Kidney (tissue), 14 donors: Measurements from ENCODE around the gene CLRN1. TPM values are rescaled to one million over a fixed set of nuclear protein-coding genes. Genes with fewer than 3 reads are reported as not detected.
A peak's percentile ranks its signal among the peaks of the same experiment; 100 is the strongest.

ENCODE experiments used
- DNase-seq, 5 donors: peaks; one replicate each; pipeline ENCODE4 v3.0.0-alpha.2; 2013 to 2020
- FAIRE-seq: peaks from 2 replicates; lab custom pipeline; 2012; peaks lifted over from hg19 to GRCh38; lab: Jason Lieb, UNC
- H3K27ac ChIP-seq, 2 donors: one replicate each; pipeline ENCODE4 v1.7.0; 2013; ENCODE audit warnings: low read depth in 2 of 2, low read length in 2 of 2, inconsistent platforms in 1 of 2
- H3K27me3 ChIP-seq: one replicate; pipeline ENCODE4 v1.7.1; 2013; ENCODE audit warnings: low read length, inconsistent platforms; ENCODE audit not compliant: control insufficient read depth, insufficient read depth
- H3K36me3 ChIP-seq, 3 donors: one replicate each; pipeline versions ENCODE4 v1.7.0 to v1.7.1; 2013; ENCODE audit warnings: low read length in 3 of 3, control low read depth in 1 of 3, inconsistent platforms in 1 of 3; ENCODE audit not compliant: insufficient read depth in 3 of 3, control insufficient read depth in 2 of 3
- H3K4me1 ChIP-seq, 3 donors: one replicate each; pipeline versions ENCODE4 v1.7.0 to v1.7.1; 2013; ENCODE audit warnings: low read length in 3 of 3, inconsistent platforms in 1 of 3, low read depth in 1 of 3; ENCODE audit not compliant: control insufficient read depth in 2 of 3, insufficient read depth in 2 of 3
- H3K4me3 ChIP-seq, 3 donors: one replicate each; pipeline versions ENCODE4 v1.7.0 to v1.8.1; 2013; ENCODE audit warnings: low read length in 3 of 3, control low read depth in 1 of 3, inconsistent platforms in 1 of 3
- H3K9ac ChIP-seq, 3 donors: one replicate each; pipeline versions ENCODE4 v1.7.0 to v1.7.1; 2013; ENCODE audit warnings: low read length in 3 of 3, control low read depth in 1 of 3, inconsistent platforms in 1 of 3
- H3K9me3 ChIP-seq, 3 donors: one replicate each; pipeline versions ENCODE4 v1.7.0 to v1.7.1; 2013; ENCODE audit warnings: low read length in 3 of 3, control low read depth in 1 of 3, inconsistent platforms in 1 of 3; ENCODE audit not compliant: control insufficient read depth in 2 of 3, insufficient read depth in 1 of 3
- intact Hi-C: fragments of 100-400 bp; cut with DNase I; formaldehyde crosslinking; loops from one replicate; pipeline ENCODE4 v1.11.1; 2022
- polyA plus RNA-seq: library from polyadenylated mRNA; stranded (reverse); fragments of 350-450 nt; fragmentation: Illumina TruSeq; extraction: RNeasy Lipid Tissue Mini Kit (QIAGEN cat#74804); gene quantifications from one replicate; pipeline ENCODE4 v1.2.3, GENCODE V29; 2014; ENCODE audit warnings: low read depth, low replicate concordance; ENCODE audit not compliant: insufficient read depth
- total RNA-seq: library from RNA; stranded (reverse); fragmentation: NEBNext Ultra II Directional; extraction: Animal tissue kit (Norgen Biotek cat#: 25700); gene quantifications from one replicate; pipeline ENCODE4 v1.2.1, GENCODE V29; 2021
- TF ChIP-seq, protein P1 (sequence below): IDR thresholded peaks from 3 replicates; pipeline ENCODE4 v1.5.1; 2012; ENCODE audit warnings: mild to moderate bottlenecking, moderate library complexity, borderline replicate concordance; ENCODE audit not compliant: insufficient read depth; ENCODE audit errors: extremely low read depth
- donor health status: control.
- donor health status: control.
- donor health status: control.
- donor health status: control.
- donor health status: control.
- donor health status: DM: yes; HTN: yes; CAD: no.
- donor health status: Normal renal cell carcinoma (clear cell type).

CLRN1 gene
- total and polyA plus RNA-seq, 2 donors from 2014 or later = not detected

DNA sequence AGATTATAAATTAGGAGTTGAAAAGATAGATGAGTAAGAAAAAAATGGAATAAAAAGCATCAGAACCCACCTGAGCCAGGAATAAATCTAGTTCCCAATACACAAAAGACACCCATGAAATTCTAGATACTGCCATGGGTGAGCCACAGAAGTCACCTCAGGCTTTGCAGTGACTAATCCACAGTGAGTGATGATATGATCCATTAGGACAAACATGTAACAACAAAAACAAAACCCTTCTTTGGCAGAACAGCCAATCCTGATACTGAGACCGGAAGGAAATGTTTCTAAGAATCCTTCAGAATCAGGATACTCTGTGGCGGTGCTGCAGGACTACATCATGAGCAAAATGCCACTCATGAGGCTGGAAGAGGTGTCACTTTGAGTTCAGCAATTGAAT, 52.3 kb downstream of the CLRN1 start:
- Histone ChIP-seq H3K9ac (no peak overlapping the region), H3K4me1 (no peaks in the 10 kb centered on the region), H3K36me3 (no peaks in the 10 kb centered on the region), H3K27ac (no peak overlapping the region), H3K27me3 (no peaks in the 10 kb centered on the region), H3K9me3 (no peaks in the 10 kb centered on the region), H3K4me3 (no peak overlapping the region)
- DNase-seq (no peak), FAIRE-seq (no peak)
- intact Hi-C loops = no loop called here
- TF ChIP-seq, protein P1, sequence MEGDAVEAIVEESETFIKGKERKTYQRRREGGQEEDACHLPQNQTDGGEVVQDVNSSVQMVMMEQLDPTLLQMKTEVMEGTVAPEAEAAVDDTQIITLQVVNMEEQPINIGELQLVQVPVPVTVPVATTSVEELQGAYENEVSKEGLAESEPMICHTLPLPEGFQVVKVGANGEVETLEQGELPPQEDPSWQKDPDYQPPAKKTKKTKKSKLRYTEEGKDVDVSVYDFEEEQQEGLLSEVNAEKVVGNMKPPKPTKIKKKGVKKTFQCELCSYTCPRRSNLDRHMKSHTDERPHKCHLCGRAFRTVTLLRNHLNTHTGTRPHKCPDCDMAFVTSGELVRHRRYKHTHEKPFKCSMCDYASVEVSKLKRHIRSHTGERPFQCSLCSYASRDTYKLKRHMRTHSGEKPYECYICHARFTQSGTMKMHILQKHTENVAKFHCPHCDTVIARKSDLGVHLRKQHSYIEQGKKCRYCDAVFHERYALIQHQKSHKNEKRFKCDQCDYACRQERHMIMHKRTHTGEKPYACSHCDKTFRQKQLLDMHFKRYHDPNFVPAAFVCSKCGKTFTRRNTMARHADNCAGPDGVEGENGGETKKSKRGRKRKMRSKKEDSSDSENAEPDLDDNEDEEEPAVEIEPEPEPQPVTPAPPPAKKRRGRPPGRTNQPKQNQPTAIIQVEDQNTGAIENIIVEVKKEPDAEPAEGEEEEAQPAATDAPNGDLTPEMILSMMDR = no peak

DNA sequence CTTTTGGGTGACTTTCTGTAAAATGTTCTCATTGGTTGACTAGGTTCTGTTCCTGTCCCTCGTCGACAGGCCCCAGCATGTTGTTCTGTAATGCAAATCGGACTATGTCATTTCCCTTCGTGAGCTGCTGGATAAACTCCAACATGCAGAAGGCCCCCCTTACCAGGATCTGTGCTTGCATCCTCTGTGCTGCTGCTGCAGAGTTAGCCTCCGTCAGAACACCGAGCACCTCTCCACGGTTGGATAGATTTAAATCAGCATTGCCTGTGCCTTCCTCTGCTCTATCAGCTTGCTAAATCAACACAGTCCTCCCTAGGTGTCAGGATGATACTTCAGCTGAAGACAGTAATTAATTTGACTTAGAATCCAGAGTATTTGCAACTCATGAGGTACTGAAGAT, 54.6 kb downstream of the CLRN1 start:
- H3K9ac ChIP-seq = no peak overlapping the region
- H3K27ac ChIP-seq = no peak overlapping the region
- H3K4me3 ChIP-seq = no peak overlapping the region
- intact Hi-C loops = no loop called here
- no peaks in the 10 kb centered on the region for H3K27me3 ChIP-seq
- DNase-seq (peak in 4 of 5 donors; percentile 42 to 82 (median 61)), FAIRE-seq (no peak)
- TF ChIP-seq, protein P1 = no peak
- no peaks in the 10 kb centered on the region for H3K36me3 ChIP-seq
- H3K9me3 ChIP-seq = no peaks in the 10 kb centered on the region
- no peaks in the 10 kb centered on the region for H3K4me1 ChIP-seq

DNA sequence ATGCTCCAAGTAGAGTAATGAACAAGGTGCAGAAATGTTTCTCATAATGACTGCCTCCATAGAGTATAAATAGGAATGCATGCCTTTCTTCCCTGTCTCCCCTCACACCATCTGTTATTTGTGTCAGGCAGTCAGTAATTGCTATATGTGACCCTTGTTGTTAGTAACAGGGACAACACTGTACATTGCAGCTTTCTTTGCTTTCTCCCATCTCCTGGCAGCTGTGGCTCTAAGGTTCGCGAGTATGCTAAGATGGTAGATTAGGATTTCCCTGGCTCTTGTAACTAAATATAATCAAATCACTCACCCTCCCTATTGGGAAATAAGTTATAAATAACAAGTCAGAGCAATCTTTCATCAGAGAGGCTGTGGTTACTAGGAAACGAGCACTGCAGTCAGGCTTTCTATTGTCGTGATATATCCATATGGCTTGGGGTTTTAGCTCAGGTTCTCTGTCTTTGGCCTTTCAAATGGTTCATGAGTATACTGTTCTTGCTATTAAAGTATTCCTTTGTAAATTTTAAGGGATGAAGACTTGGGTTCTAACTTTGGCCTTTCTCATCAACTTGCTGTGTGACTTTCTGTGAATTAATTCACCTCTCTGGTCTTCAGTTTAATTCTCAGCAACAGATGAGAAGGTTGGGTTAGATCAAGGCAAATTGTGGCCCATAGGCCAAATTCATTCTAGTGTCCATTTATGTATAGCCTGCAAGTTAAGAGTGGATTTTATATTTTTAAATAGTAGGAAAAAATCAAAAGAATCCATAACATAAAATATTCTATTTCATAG, 59.2 kb downstream of the CLRN1 start:
- Histone ChIP-seq H3K9ac (no peak overlapping the region), H3K4me3 (no peak overlapping the region), H3K36me3 (no peaks in the 10 kb centered on the region), H3K4me1 (no peaks in the 10 kb centered on the region), H3K27me3 (no peaks in the 10 kb centered on the region), H3K9me3 (no peaks in the 10 kb centered on the region), H3K27ac (no peak overlapping the region)
- DNase-seq (peak in 2 of 5 donors; percentile 33 to 75), FAIRE-seq (no peak)
- intact Hi-C loops = no loop called here
- TF ChIP-seq, protein P1 = no peak

GRCh38 chr3:150912501-150912900, 60.0 kb downstream of the CLRN1 start:
- FAIRE-seq (no peak), DNase-seq (no peak)
- no peaks in the 10 kb centered on the region for H3K36me3 ChIP-seq
- no peak overlapping the region for H3K9ac ChIP-seq
- intact Hi-C loops = no loop called here
- H3K27me3 ChIP-seq = no peaks in the 10 kb centered on the region
- no peaks in the 10 kb centered on the region for H3K9me3 ChIP-seq
- no peaks in the 10 kb centered on the region for H3K4me1 ChIP-seq
- H3K27ac ChIP-seq = no peak overlapping the region
- H3K4me3 ChIP-seq = no peak overlapping the region
- TF ChIP-seq, protein P1 = no peak
